Gastroesophageal sphincter (tissue), 3 donors: Measurements from ENCODE around the gene HECW1.
"Not testable (repeated sequence)": the region's sequence is repeated elsewhere in the genome, so short reads cannot be mapped to it uniquely, and the experiment has no call there.

Experiments used
- CTCF ChIP-seq, 4 experiments: fragments of 200-600 bp in 2 of 4; fragments of 450-650 bp in 2 of 4; sonication (generic) in 1 of 4; IDR thresholded peaks; one replicate each; pipeline ENCODE4 v1.5.1; 2017 to 2019; ENCODE audit warnings: antibody characterized with exemption in 4 of 4, mild to moderate bottlenecking in 2 of 4, moderate library complexity in 2 of 4
- EP300 ChIP-seq: sonication (generic); formaldehyde crosslinking; IDR thresholded peaks from one replicate; pipeline ENCODE4 v1.6.1; 2017; ENCODE audit warnings: antibody characterized with exemption, mild to moderate bottlenecking
- POLR2A ChIP-seq, 2 donors: fragments of 450-650 bp; IDR thresholded peaks; one replicate each; pipeline ENCODE4 v1.6.1; 2017; ENCODE audit warnings: antibody characterized with exemption in 2 of 2, mild to moderate bottlenecking in 2 of 2, moderate library complexity in 1 of 2
- POLR2AphosphoS5 ChIP-seq: sonication (generic); formaldehyde crosslinking; IDR thresholded peaks from one replicate; pipeline ENCODE4 v1.6.1; 2017; ENCODE audit warnings: antibody characterized with exemption

GRCh38 chr7:43584733-43585132 lies 472.3 kb downstream of the HECW1 start:
- not testable (repeated sequence) for TF ChIP-seq POLR2AphosphoS5; CTCF (IDR thresholded peaks at IDR 0.05); POLR2A (IDR thresholded peaks at IDR 0.05); EP300
